GM12875 (cell line): Measurements from ENCODE around the gene DACT2.

ENCODE experiments used
- H3K4me3 ChIP-seq: one replicate; pipeline ENCODE4 v1.5.1; 2011; ENCODE audit warnings: low read depth, low read length, control low read depth
- TF ChIP-seq, protein P1 (sequence below): IDR thresholded peaks from 2 replicates; pipeline ENCODE4 v1.5.1; 2011; ENCODE audit warnings: low read depth, mild to moderate bottlenecking, control low read depth, inconsistent platforms, low read length, moderate library complexity, borderline replicate concordance; ENCODE audit not compliant: insufficient read depth

Gene DACT2

GRCh38 chr6:168333989-168334388, 14.4 kb upstream of the DACT2 start:
- TF ChIP-seq, protein P1, sequence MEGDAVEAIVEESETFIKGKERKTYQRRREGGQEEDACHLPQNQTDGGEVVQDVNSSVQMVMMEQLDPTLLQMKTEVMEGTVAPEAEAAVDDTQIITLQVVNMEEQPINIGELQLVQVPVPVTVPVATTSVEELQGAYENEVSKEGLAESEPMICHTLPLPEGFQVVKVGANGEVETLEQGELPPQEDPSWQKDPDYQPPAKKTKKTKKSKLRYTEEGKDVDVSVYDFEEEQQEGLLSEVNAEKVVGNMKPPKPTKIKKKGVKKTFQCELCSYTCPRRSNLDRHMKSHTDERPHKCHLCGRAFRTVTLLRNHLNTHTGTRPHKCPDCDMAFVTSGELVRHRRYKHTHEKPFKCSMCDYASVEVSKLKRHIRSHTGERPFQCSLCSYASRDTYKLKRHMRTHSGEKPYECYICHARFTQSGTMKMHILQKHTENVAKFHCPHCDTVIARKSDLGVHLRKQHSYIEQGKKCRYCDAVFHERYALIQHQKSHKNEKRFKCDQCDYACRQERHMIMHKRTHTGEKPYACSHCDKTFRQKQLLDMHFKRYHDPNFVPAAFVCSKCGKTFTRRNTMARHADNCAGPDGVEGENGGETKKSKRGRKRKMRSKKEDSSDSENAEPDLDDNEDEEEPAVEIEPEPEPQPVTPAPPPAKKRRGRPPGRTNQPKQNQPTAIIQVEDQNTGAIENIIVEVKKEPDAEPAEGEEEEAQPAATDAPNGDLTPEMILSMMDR, result no peak
- no peak overlapping the region for H3K4me3 ChIP-seq

- no peak overlapping the region for H3K4me3 ChIP-seq
- TF ChIP-seq, protein P1, result no peak
These were observed 13.9 kb upstream of the DACT2 start for GRCh38 chr6:168333491-168333890.

GRCh38 chr6:168333039-168333438, 13.5 kb upstream of the DACT2 start:
- TF ChIP-seq, protein P1, result peak; percentile 19; the same call in 1 of the 2 replicates
- H3K4me3 ChIP-seq, result no peak overlapping the region

DNA sequence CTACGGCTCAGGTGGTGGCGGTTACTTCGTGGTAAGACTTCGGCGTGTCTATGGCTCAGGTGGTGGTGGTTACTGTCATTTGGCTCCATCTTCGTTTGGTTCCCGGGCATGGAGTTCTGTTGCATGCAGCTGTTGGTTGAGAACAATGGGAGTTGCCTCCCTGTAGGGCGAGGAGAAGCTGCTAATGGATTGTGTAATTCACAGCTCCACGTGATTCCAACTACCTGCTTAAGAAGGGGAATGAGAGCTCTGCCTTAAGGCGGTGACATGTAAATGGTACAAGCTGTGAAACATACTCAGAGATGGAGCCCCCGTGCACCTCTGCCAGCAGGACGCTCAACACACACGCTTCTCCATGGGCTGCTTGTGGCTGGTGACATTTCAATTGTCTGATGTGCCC, 12.4 kb upstream of the DACT2 start:
- TF ChIP-seq, protein P1, result no peak
- no peak overlapping the region for H3K4me3 ChIP-seq

- TF ChIP-seq, protein P1, result no peak
- H3K4me3 ChIP-seq, result no peak overlapping the region
These were observed 11.5 kb upstream of the DACT2 start for GRCh38 chr6:168331058-168331457.

DNA sequence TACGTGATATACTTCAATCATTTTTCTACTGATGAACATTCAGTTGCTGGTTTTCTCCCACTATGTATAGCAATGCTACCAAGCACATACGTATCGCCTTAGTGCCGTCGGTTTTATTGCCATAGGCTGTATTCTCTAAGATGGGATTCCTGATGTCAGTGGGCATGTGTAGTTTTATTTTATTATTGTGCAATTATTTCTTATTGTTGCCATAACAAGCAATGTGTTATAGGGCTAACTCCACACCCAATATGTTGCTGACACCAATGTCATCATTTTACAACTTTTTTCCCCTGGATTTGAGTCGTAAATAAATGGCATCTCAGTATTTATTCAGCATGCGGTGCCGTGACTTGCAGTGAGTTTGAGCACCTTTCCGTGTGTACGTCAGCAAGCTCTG, 10.8 kb upstream of the DACT2 start:
- TF ChIP-seq, protein P1, result no peak
- H3K4me3 ChIP-seq, result no peak overlapping the region

DNA sequence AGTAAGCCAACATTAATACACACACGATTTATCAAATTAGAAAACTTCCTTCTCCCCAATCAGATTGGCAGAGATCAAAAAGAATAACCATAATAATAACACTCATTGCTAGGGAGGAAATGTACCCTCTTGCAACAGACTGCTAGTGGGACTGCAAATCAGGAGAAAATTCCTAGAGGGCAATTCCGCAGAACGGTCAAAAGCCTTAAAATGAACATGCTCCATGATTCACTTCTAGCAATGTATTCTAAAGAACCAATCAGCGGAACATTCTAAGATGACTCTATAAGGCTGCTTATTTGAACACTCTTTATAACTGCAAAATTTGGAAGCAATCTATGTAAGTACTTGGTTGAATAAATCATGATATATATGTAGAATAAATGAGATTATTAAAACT, 8.5 kb upstream of the DACT2 start:
- TF ChIP-seq, protein P1, result no peak
- no peak overlapping the region for H3K4me3 ChIP-seq
